Neural crest cell (in vitro differentiated cells): ENCODE data around the gene FAM13A. TPM values are rescaled to one million over a fixed set of nuclear protein-coding genes. Genes with fewer than 3 reads are reported as not detected.

Experiments used
- DNase-seq: peaks from one replicate; pipeline ENCODE4 v3.0.0; 2021; ENCODE audit warnings: low read depth, mixed read lengths, low spot score
- H3K27ac Mint-ChIP-seq: one replicate; pipeline ENCODE4 v1.8.0; 2021; ENCODE audit warnings: mild to moderate bottlenecking, mixed read lengths; ENCODE audit not compliant: unreplicated experiment
- H3K27me3 Mint-ChIP-seq: 2 replicates; pipeline ENCODE4 v1.8.0; 2021; ENCODE audit warnings: low read depth, mild to moderate bottlenecking, mixed read lengths
- H3K36me3 Mint-ChIP-seq: 2 replicates; pipeline ENCODE4 v1.8.0; 2021; ENCODE audit warnings: low read depth, mild to moderate bottlenecking, mixed read lengths
- H3K4me1 Mint-ChIP-seq: 2 replicates; pipeline ENCODE4 v1.8.0; 2021; ENCODE audit warnings: mixed read lengths
- H3K4me3 Mint-ChIP-seq: one replicate; pipeline ENCODE4 v1.8.0; 2021; ENCODE audit warnings: mild to moderate bottlenecking, mixed read lengths
- H3K9me3 Mint-ChIP-seq: 2 replicates; pipeline ENCODE4 v1.8.0; 2021; ENCODE audit warnings: mixed read lengths
- CTCF ChIP-seq: fragments of 200-600 bp; sonication (generic); conservative IDR thresholded peaks from 2 replicates; pipeline ENCODE4 v1.5.0; 2021; ENCODE audit warnings: antibody characterized with exemption, mild to moderate bottlenecking
- total RNA-seq: library from RNA; stranded (reverse); gene quantifications from 2 replicates; pipeline ENCODE4 v1.2.1, GENCODE V29; 2021

Gene FAM13A
- total RNA-seq, 1 donor from 2014 or later, result 18.1 TPM

- DNase-seq, result no peak
- Mint-ChIP-seq H3K36me3 (peaks cover 16% of the 10 kb centered on the region), H3K9me3 (peaks cover 6% of the 10 kb centered on the region), H3K27me3 (no peaks in the 10 kb centered on the region), H3K4me3 (no peak overlapping the region), H3K27ac (no peak overlapping the region), H3K4me1 (no peaks in the 10 kb centered on the region)
- TF ChIP-seq CTCF, result no peak
Measured at GRCh38 chr4:88868510-88868909, 188.5 kb downstream of the FAM13A start.

GRCh38 chr4:88866862-88867550 is 190.0 kb downstream of the FAM13A start:
- H3K27ac Mint-ChIP-seq, result peak overlapping the region; percentile 52
- TF ChIP-seq CTCF, result no peak
- peaks cover 3% of the 10 kb centered on the region for H3K9me3 Mint-ChIP-seq
- DNase-seq, result no peak
- H3K4me1 Mint-ChIP-seq, result no peaks in the 10 kb centered on the region
- no peak overlapping the region for H3K4me3 Mint-ChIP-seq
- H3K27me3 Mint-ChIP-seq, result no peaks in the 10 kb centered on the region
- H3K36me3 Mint-ChIP-seq, result peaks cover 7% of the 10 kb centered on the region

GRCh38 chr4:88865466-88865865 is 191.5 kb downstream of the FAM13A start:
- no peak for DNase-seq
- peaks cover 3% of the 10 kb centered on the region for H3K36me3 Mint-ChIP-seq
- no peak overlapping the region for H3K4me3 Mint-ChIP-seq
- TF ChIP-seq CTCF, result no peak
- no peaks in the 10 kb centered on the region for H3K9me3 Mint-ChIP-seq
- no peak overlapping the region for H3K27ac Mint-ChIP-seq
- no peaks in the 10 kb centered on the region for H3K27me3 Mint-ChIP-seq
- H3K4me1 Mint-ChIP-seq, result peaks cover under 1% of the 10 kb centered on the region

- no peaks in the 10 kb centered on the region for H3K27me3 Mint-ChIP-seq
- TF ChIP-seq CTCF, result no peak
- no peaks in the 10 kb centered on the region for H3K9me3 Mint-ChIP-seq
- H3K4me1 Mint-ChIP-seq, result peaks cover 5% of the 10 kb centered on the region
- H3K4me3 Mint-ChIP-seq, result no peak overlapping the region
- H3K27ac Mint-ChIP-seq, result no peak overlapping the region
- DNase-seq, result no peak
- peaks cover 3% of the 10 kb centered on the region for H3K36me3 Mint-ChIP-seq
Measured at GRCh38 chr4:88865046-88865445, 191.9 kb downstream of the FAM13A start.

- Mint-ChIP-seq H3K4me1 (peaks cover 18% of the 10 kb centered on the region), H3K4me3 (no peak overlapping the region), H3K9me3 (no peaks in the 10 kb centered on the region), H3K36me3 (peaks cover 3% of the 10 kb centered on the region), H3K27me3 (no peaks in the 10 kb centered on the region), H3K27ac (no peak overlapping the region)
- DNase-seq, result no peak
- no peak for TF ChIP-seq CTCF
Measured at GRCh38 chr4:88860586-88860985, 196.4 kb downstream of the FAM13A start.
